KMS-11 (cell line): ENCODE data around the gene INPP5A.

ENCODE experiments used
- H2AFZ ChIP-seq: fragments of 200-600 bp; sonication (generic); 2 replicates; pipeline ENCODE4 v1.6.1; 2016; ENCODE audit warnings: antibody characterized with exemption, mixed run types, low read depth
- H3K27ac ChIP-seq: fragments of 200-600 bp; sonication (generic); 2 replicates; pipeline ENCODE4 v1.6.1; 2016; ENCODE audit warnings: mild to moderate bottlenecking, mixed run types
- H3K27me3 ChIP-seq: fragments of 200-600 bp; sonication (generic); 2 replicates; pipeline ENCODE4 v1.6.1; 2017; ENCODE audit warnings: mild to moderate bottlenecking, low read depth, mixed run types, moderate library complexity; ENCODE audit not compliant: insufficient read depth
- H3K36me3 ChIP-seq: fragments of 200-600 bp; sonication (generic); 2 replicates; pipeline ENCODE4 v1.6.1; 2017; ENCODE audit warnings: mild to moderate bottlenecking, mixed run types; ENCODE audit not compliant: insufficient read depth
- H3K4me1 ChIP-seq: fragments of 200-600 bp; sonication (generic); 2 replicates; pipeline ENCODE4 v1.6.1; 2016; ENCODE audit warnings: mild to moderate bottlenecking, low read depth, mixed run types; ENCODE audit not compliant: poor library complexity, severe bottlenecking
- H3K4me2 ChIP-seq: fragments of 200-600 bp; sonication (generic); 2 replicates; pipeline ENCODE4 v1.7.0; 2016; ENCODE audit warnings: mild to moderate bottlenecking, mixed run types
- H3K4me3 ChIP-seq: fragments of 200-600 bp; sonication (generic); IDR thresholded peaks from 2 replicates; pipeline ENCODE4 v1.6.1; 2017; ENCODE audit warnings: low read depth, low read length, mixed read lengths; ENCODE audit not compliant: insufficient read depth
- H3K79me2 ChIP-seq: fragments of 200-600 bp; sonication (generic); 2 replicates; pipeline ENCODE4 v1.6.1; 2016; ENCODE audit warnings: low read depth, mixed run types; ENCODE audit not compliant: insufficient read depth
- H3K9ac ChIP-seq: fragments of 200-600 bp; sonication (generic); 2 replicates; pipeline ENCODE4 v1.6.1; 2016; ENCODE audit warnings: mild to moderate bottlenecking, mixed run types
- H4K20me1 ChIP-seq: fragments of 200-600 bp; sonication (generic); 2 replicates; pipeline ENCODE4 v1.6.1; 2016; ENCODE audit warnings: mild to moderate bottlenecking, mixed run types; ENCODE audit not compliant: insufficient read depth
- TF ChIP-seq, protein P1 (sequence below): fragments of 200-600 bp; sonication (generic); conservative IDR thresholded peaks from 2 replicates; pipeline ENCODE4 v1.6.1; 2017; ENCODE audit warnings: low read depth, mild to moderate bottlenecking, antibody characterized with exemption, low read length, moderate library complexity, mixed read lengths

Gene INPP5A

DNA sequence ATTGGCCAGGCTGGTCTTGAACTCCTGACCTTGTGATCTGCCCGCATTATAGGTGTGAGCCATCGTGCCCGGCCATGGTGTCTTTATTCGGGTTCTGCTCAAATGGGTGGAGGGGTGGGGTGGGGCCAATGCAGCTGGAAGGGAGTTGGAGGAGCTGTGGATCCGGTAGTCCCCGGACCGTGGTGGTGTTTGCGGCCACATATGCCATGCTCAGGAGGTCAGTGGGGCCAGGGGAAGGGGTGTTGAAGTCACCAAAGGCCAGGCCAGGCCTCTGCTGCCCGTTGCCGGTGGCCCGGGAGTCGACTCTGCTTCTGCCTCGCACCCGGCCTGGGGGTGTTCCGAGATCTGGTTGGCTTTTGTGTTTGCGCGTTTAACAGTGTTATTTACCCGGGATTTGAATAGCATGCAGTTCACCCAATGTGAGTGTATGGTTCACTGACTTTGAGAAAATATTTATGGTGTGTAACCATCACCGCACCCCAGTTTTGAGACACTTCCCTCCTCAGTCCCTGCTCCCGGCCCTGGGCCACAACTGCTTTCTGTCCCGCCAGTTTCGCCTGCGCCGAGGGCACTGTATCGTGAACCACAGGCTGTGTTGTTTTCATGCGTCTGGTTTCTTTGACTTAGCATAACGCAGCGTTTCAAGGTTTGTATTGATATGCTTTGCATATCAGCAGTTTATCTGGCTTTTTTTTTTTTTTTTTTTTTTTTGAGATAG, 10.7 kb downstream of the INPP5A start:
- Histone ChIP-seq H3K79me2 (no peaks in the 10 kb centered on the region; the same call in 1 of the 2 replicates), H4K20me1 (no peaks in the 10 kb centered on the region), H3K27me3 (no peaks in the 10 kb centered on the region), H2AFZ (no peak overlapping the region), H3K9ac (no peak overlapping the region), H3K36me3 (no peaks in the 10 kb centered on the region), H3K4me3 (no peak overlapping the region), H3K4me2 (no peak overlapping the region), H3K4me1 (peaks cover 6% of the 10 kb centered on the region), H3K27ac (no peak overlapping the region)
- TF ChIP-seq, protein P1, sequence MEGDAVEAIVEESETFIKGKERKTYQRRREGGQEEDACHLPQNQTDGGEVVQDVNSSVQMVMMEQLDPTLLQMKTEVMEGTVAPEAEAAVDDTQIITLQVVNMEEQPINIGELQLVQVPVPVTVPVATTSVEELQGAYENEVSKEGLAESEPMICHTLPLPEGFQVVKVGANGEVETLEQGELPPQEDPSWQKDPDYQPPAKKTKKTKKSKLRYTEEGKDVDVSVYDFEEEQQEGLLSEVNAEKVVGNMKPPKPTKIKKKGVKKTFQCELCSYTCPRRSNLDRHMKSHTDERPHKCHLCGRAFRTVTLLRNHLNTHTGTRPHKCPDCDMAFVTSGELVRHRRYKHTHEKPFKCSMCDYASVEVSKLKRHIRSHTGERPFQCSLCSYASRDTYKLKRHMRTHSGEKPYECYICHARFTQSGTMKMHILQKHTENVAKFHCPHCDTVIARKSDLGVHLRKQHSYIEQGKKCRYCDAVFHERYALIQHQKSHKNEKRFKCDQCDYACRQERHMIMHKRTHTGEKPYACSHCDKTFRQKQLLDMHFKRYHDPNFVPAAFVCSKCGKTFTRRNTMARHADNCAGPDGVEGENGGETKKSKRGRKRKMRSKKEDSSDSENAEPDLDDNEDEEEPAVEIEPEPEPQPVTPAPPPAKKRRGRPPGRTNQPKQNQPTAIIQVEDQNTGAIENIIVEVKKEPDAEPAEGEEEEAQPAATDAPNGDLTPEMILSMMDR = no peak

DNA sequence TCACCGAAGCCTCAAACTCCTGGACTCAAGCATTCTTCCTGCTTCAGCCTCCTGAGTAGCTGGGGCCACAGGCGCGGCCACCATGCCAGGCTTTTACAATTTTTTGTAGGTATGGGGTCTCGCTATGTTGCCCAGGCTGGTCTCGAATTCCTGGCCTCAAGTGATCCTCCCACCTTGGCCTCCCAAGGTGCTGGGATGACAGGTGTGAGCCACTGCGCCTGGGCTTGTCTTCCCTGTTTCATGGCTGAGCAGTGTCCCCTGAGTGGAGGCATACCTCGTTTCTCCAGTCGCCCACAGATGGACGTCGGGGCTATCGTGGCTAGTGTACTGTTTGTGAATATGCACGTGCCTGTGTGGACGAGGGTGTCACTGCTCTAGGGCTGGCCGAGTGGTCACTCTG, 11.3 kb downstream of the INPP5A start:
- Histone ChIP-seq H3K79me2 (no peaks in the 10 kb centered on the region; the same call in 1 of the 2 replicates), H3K27me3 (no peaks in the 10 kb centered on the region), H3K27ac (no peak overlapping the region), H3K4me3 (no peak overlapping the region), H4K20me1 (no peaks in the 10 kb centered on the region), H2AFZ (no peak overlapping the region), H3K9ac (no peak overlapping the region), H3K36me3 (no peaks in the 10 kb centered on the region), H3K4me2 (no peak overlapping the region), H3K4me1 (peaks cover 6% of the 10 kb centered on the region)
- TF ChIP-seq, protein P1 = no peak

DNA sequence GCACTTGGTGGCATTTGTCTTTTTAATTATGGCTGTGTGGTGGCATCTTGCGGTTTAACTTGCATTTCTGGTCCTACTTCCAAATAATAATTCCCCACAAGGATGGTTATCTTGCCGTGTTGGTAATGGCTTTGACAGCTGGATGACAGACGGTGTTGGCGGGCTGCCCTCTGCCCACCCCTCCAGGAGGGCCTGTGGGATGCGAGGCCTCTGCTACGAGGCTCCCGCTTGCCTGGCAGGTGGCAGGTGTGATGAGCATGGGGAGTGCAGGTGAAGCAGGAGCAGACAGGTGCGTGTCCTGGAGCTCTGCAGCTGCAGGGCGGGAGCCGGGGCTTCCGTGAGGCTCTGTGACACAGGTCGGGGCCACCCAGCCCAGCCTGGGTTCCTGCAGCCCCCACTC, 11.8 kb downstream of the INPP5A start:
- TF ChIP-seq, protein P1 = no peak
- H4K20me1 ChIP-seq = no peaks in the 10 kb centered on the region
- H3K27ac ChIP-seq = no peak overlapping the region
- H3K27me3 ChIP-seq = no peaks in the 10 kb centered on the region
- H2AFZ ChIP-seq = no peak overlapping the region
- H3K79me2 ChIP-seq = no peaks in the 10 kb centered on the region; the same call in 1 of the 2 replicates
- no peak overlapping the region for H3K4me3 ChIP-seq
- peaks cover 6% of the 10 kb centered on the region for H3K4me1 ChIP-seq
- no peak overlapping the region for H3K4me2 ChIP-seq
- H3K9ac ChIP-seq = no peak overlapping the region
- H3K36me3 ChIP-seq = no peaks in the 10 kb centered on the region

DNA sequence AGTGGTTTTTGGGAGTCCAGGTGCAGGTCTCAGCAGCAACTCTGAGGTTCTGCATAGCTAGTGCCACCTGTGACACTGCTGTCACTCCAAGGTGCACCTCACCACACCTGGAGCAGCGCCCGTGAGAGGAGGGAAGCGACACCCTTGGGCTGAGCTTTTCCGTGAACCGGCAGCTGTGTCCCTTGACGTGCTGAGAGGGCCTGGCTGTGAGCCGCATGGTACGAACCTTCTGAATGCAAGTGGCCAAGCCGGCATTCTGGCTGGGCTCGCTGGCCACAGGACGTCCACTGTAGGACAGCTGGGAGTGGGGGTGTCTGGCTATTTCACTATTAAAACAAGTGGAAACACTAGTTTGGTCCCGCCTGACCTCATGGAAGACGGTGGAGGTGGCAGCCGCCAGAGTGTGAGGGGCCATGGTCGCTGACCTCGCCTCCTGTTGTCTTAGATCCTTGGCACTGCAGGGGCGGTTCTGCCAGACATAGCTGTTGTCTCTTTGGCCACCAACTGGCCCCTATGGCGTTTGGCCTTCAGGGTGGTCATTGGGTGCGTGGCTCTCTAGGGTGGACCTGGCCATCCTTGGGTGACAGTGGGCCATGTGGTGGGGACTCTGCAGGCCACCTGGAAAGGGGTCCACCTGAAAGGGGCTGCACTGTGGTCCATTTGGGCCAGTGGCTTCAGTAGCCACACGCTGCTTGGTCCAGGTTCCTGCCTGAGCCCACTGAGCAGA, 12.9 kb downstream of the INPP5A start:
- Histone ChIP-seq H3K4me2 (no peak overlapping the region), H3K79me2 (no peaks in the 10 kb centered on the region), H4K20me1 (no peaks in the 10 kb centered on the region), H3K9ac (no peak overlapping the region), H3K4me3 (no peak overlapping the region), H2AFZ (no peak overlapping the region), H3K4me1 (peaks cover 6% of the 10 kb centered on the region), H3K36me3 (no peaks in the 10 kb centered on the region), H3K27me3 (no peaks in the 10 kb centered on the region), H3K27ac (no peak overlapping the region)
- TF ChIP-seq, protein P1 = no peak
